GM12872 (cell line): ENCODE measurements around the gene PTN.

Source experiments
- TF ChIP-seq, protein P1 (sequence below): IDR thresholded peaks from 3 replicates; pipeline ENCODE4 v1.5.1; 2011; ENCODE audit warnings: low read depth, mild to moderate bottlenecking, low read length, moderate library complexity; ENCODE audit not compliant: insufficient read depth

Gene PTN

DNA sequence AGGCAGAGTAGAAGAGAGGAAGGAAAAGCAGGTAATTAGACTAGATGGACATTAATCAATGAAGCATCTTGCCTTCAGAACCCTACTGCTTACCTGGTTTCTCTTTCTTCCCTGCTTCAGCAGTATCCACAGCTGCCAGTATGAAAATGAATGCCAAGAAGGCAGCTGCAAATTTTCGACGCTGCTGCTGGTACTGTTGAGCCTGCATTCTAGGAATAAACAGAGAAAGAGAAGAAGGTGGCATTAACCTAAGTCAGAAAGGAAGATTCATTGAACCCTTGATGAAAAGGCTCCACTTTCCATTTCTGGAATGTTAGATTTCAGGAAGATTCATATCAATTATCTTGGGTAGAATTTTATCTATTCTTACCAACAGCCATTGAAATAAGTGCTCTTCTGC, 88.8 kb downstream of the PTN start:
- TF ChIP-seq, protein P1, sequence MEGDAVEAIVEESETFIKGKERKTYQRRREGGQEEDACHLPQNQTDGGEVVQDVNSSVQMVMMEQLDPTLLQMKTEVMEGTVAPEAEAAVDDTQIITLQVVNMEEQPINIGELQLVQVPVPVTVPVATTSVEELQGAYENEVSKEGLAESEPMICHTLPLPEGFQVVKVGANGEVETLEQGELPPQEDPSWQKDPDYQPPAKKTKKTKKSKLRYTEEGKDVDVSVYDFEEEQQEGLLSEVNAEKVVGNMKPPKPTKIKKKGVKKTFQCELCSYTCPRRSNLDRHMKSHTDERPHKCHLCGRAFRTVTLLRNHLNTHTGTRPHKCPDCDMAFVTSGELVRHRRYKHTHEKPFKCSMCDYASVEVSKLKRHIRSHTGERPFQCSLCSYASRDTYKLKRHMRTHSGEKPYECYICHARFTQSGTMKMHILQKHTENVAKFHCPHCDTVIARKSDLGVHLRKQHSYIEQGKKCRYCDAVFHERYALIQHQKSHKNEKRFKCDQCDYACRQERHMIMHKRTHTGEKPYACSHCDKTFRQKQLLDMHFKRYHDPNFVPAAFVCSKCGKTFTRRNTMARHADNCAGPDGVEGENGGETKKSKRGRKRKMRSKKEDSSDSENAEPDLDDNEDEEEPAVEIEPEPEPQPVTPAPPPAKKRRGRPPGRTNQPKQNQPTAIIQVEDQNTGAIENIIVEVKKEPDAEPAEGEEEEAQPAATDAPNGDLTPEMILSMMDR, result no peak

DNA sequence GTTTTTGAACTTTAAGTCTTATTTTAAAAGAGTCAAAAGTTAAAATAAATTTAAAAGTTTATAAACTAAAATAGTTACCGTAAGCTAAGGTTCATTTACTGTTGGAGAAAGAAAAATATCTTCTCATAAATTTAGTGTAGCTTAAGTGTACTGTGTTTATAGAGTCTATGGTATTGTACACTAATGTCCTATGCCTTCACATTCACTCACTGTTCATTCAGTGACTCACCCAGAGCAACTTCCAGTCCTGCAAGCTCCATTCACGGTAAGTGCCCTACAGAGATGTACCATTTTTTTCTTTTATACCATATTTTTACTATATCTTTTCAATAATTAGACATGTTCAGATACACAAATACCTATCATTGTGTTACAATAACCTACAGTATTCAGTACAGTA, 97.6 kb downstream of the PTN start:
- TF ChIP-seq, protein P1, result no peak

DNA sequence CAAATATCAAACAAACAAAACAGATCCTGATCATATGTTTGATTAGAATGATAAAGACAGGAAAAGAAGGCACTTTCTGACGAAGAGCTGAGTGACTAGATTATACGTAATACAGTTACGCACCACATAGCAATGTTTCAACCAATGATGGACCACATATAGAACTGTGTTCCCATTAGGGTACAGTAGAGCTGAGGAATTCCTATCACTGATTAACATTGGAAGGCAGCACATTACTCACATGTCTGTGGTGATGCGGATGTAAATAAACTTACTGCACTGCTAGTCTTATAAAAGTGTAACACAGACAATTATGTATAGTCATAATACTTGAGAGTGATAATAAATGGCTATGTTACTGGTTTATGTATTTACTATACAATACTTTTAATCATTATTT, 98.3 kb downstream of the PTN start:
- TF ChIP-seq, protein P1, result no peak

DNA sequence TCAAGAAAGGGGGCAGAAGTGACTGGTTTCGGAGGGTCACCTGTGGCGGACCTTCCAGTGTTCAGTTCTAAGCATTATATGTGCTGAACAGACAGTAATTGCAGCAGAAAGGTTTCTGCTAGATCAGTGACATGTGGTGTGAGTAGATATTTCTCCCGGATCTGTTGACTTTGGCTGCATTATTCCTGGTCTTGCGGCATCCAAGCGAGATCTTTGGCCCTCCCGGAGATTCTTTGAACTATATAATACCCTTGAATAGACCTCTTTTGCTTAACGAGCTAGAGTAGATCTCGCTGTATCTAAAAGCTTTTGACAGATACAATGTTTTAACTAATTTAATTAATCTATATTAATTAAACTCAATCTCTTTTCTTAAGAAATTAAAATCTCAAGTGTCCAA, 99.8 kb downstream of the PTN start:
- TF ChIP-seq, protein P1, result no peak

DNA sequence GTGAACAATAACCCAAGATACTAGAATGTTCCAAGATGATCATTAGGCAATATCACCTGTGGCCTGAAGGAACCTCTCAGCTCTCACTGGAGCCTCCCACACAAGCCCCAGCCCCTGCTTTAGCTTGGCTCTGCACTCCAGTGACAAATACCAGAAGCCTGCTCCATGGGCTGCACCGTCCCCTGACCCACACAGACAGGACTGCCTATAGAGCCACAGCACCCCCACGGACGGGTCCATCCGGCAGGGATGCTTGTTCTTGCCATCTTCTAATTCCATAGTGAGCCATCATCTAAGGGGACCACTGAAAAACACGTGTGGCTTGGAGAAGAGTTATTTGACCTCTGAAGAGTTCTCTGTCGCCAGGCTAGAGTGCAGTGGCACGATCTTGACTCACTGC, 100.9 kb downstream of the PTN start:
- TF ChIP-seq, protein P1, result no peak

DNA sequence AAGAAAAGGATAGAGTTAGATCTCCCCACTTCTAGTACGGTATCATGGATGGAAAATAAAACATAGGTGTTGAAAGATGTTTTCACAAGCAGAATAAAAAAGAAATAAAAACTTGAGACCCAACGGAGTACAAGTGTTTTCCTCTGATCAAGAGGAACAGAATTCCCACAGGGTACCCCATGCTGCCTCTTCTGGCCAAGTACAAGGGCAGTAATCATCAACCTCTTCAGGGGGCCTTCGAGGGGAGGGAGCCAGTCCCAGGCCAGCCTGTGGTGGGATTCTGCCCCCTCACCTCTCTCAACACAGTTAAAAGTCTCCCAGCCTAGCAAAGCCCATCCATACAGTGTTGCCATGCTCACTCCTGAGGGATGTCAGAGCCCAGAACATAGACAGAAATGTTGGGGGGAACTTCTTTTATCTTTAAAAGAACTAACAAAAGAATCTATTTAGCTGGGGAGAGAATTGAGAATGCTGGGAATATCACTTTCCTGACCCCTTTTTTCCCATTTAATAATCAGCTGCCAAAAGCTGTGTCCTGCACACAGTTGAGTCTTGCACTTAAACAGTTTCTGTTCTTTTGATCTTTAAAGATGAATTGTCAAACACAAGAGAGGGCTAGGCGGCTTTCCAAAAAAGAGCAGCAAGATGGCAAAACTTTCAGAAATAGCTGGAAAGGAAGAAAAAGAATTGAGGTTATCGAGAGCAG, 101.7 kb downstream of the PTN start:
- TF ChIP-seq, protein P1, result no peak

DNA sequence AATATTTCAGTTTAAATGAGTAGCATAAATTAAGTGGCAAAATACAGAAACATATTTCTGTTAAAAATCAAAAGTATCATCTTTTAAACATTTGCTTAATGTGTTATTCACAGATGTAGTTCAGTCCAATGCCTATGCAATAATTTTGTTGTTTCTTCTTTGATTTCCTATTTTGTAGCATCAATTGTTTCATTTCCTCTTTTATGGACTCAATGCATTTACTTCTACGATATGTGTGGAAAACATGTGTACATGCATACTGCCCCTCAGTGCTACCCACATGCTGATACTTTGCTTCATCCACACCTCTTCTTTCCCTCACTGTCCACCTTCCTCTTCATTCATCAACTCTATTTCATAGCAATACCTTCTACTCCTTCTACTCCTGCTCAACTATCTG, 108.1 kb downstream of the PTN start:
- TF ChIP-seq, protein P1, result no peak
